CD4-positive, CD25-positive, alpha-beta regulatory T cell (primary cell): ENCODE measurements around the gene ITPKB. TPM values are rescaled to one million over a fixed set of nuclear protein-coding genes. Genes with fewer than 3 reads are reported as not detected.

Experiments
- ATAC-seq, 2 donors: fragments of 150-1000 bp; cut with Tn5 transposase; one replicate each; pipeline ENCODE4 v1.10.0; 2021; ENCODE audit warnings: low read depth in 2 of 2, moderate number of reproducible peaks in 2 of 2, moderate library complexity in 1 of 2
- DNase-seq, 3 donors: peaks; one replicate each; pipeline versions ENCODE4 v3.0.0 to v3.0.0-alpha.2; 2012 to 2022; ENCODE audit warnings: mixed read lengths in 1 of 3
- H3K27ac ChIP-seq: one replicate; pipeline ENCODE4 v1.7.0; 2013; ENCODE audit warnings: mild to moderate bottlenecking, low read length; ENCODE audit not compliant: insufficient read depth, poor library complexity, severe bottlenecking
- H3K27me3 ChIP-seq: one replicate; pipeline ENCODE4 v1.7.0; 2013; ENCODE audit warnings: low read length; ENCODE audit not compliant: control insufficient read depth, insufficient read depth
- H3K36me3 ChIP-seq: one replicate; pipeline ENCODE4 v1.7.0; 2013; ENCODE audit warnings: mild to moderate bottlenecking, low read length, moderate library complexity; ENCODE audit not compliant: control insufficient read depth, insufficient read depth
- H3K4me1 ChIP-seq: 2 replicates; pipeline ENCODE4 v1.7.0; 2013; ENCODE audit warnings: mild to moderate bottlenecking, low read length; ENCODE audit not compliant: insufficient read depth, control insufficient read depth, poor library complexity, severe bottlenecking
- H3K4me3 ChIP-seq: one replicate; pipeline ENCODE4 v1.7.0; 2013; ENCODE audit warnings: low read depth, mild to moderate bottlenecking, low read length, moderate library complexity
- H3K9me3 ChIP-seq, 2 experiments: 1 replicate in 1 of 2; 2 replicates in 1 of 2; pipeline ENCODE4 v1.7.0; 2013; ENCODE audit warnings: low read length in 2 of 2, mild to moderate bottlenecking in 1 of 2, moderate library complexity in 1 of 2; ENCODE audit not compliant: control insufficient read depth in 2 of 2
- H3K27ac Mint-ChIP-seq, 3 donors: one replicate each; pipeline ENCODE4 v1.8.0; 2020 to 2022; ENCODE audit warnings: mild to moderate bottlenecking in 3 of 3, mixed read lengths in 3 of 3, moderate library complexity in 2 of 3
- H3K27me3 Mint-ChIP-seq: one replicate; pipeline ENCODE4 v1.8.0; 2022; ENCODE audit warnings: mild to moderate bottlenecking, mixed read lengths
- H3K36me3 Mint-ChIP-seq: one replicate; pipeline ENCODE4 v1.8.0; 2020; ENCODE audit warnings: mixed read lengths
- H3K4me1 Mint-ChIP-seq, 4 donors: one replicate each; pipeline ENCODE4 v1.8.0; 2020 to 2022; ENCODE audit warnings: mixed read lengths in 4 of 4, mild to moderate bottlenecking in 1 of 4
- H3K4me3 Mint-ChIP-seq, 4 donors: one replicate each; pipeline ENCODE4 v1.8.0; 2020 to 2022; ENCODE audit warnings: mild to moderate bottlenecking in 4 of 4, mixed read lengths in 4 of 4, moderate library complexity in 3 of 4
- H3K9me3 Mint-ChIP-seq, 7 donors: one replicate each; pipeline ENCODE4 v1.8.0; 2020 to 2022; ENCODE audit warnings: mixed read lengths in 7 of 7, mild to moderate bottlenecking in 3 of 7, moderate library complexity in 2 of 7
- polyA plus RNA-seq, 4 donors: library from polyadenylated mRNA; unstranded; fragments of 300-500 nt; fragmentation: Illumina TruSeq; gene quantifications; one replicate each; pipeline ENCODE4 v1.2.3, GENCODE V29; 2021
- total RNA-seq: library from RNA; stranded (reverse); gene quantifications from one replicate; pipeline ENCODE4 v1.2.3, GENCODE V29; 2022

ITPKB gene
- total and polyA plus RNA-seq, 5 donors from 2014 or later = 38.5 to 216 (median 48.0) TPM

- ATAC-seq (no peak), DNase-seq (no peak)
- Histone ChIP-seq H3K4me1 (peaks cover 74% of the 10 kb centered on the region), H3K27me3 (no peaks in the 10 kb centered on the region), H3K9me3 (no peaks in the 10 kb centered on the region), H3K36me3 (peaks cover 29% of the 10 kb centered on the region), H3K4me3 (peak overlapping the region; percentile 76), H3K27ac (peak overlapping the region; percentile 73)
- Mint-ChIP-seq H3K27ac (peak overlapping the region; percentile 97 to 99 (median 98)), H3K27me3 (peaks cover 7% of the 10 kb centered on the region), H3K4me1 (peaks cover 50 to 94% (median 78%) of the 10 kb centered on the region in 4 donors), H3K36me3 (peaks cover 34% of the 10 kb centered on the region), H3K4me3 (peak overlapping the region in 3 of 4 donors; percentile 81 to 85 (median 85)), H3K9me3 (peaks cover 0 to 5% (median 0%) of the 10 kb centered on the region in 7 donors)
Measured at GRCh38 chr1:226710501-226710900, 28.6 kb downstream of the ITPKB start.

- H3K4me3 Mint-ChIP-seq = peak overlapping the region; percentile 73 to 85 (median 83)
- peak overlapping the region; percentile 73 for H3K27ac ChIP-seq
- H3K4me3 ChIP-seq = peak overlapping the region; percentile 26
- H3K27me3 Mint-ChIP-seq = peaks cover 7% of the 10 kb centered on the region
- peaks cover 47 to 94% (median 76%) of the 10 kb centered on the region in 4 donors for H3K4me1 Mint-ChIP-seq
- H3K36me3 Mint-ChIP-seq = peaks cover 32% of the 10 kb centered on the region
- peaks cover 68% of the 10 kb centered on the region for H3K4me1 ChIP-seq
- peaks cover 29% of the 10 kb centered on the region for H3K36me3 ChIP-seq
- H3K9me3 Mint-ChIP-seq = peaks cover 0 to 5% (median 0%) of the 10 kb centered on the region in 7 donors
- H3K27me3 ChIP-seq = no peaks in the 10 kb centered on the region
- no peaks in the 10 kb centered on the region for H3K9me3 ChIP-seq
- ATAC-seq (no peak), DNase-seq (no peak)
- peak overlapping the region; percentile 97 to 99 (median 98) for H3K27ac Mint-ChIP-seq
Measured at GRCh38 chr1:226709953-226710352, 29.1 kb downstream of the ITPKB start.

- no peak for DNase-seq
- peak overlapping the region; percentile 73 to 85 (median 83) for H3K4me3 Mint-ChIP-seq
- peaks cover 28% of the 10 kb centered on the region for H3K36me3 Mint-ChIP-seq
- H3K27me3 Mint-ChIP-seq = peaks cover 7% of the 10 kb centered on the region
- peaks cover 0 to 4% (median 0%) of the 10 kb centered on the region in 7 donors for H3K9me3 Mint-ChIP-seq
- Histone ChIP-seq H3K36me3 (peaks cover 28% of the 10 kb centered on the region), H3K27ac (peak overlapping the region; percentile 73), H3K4me1 (peaks cover 73% of the 10 kb centered on the region), H3K27me3 (no peaks in the 10 kb centered on the region), H3K9me3 (no peaks in the 10 kb centered on the region), H3K4me3 (peak overlapping the region; percentile 38)
- H3K27ac Mint-ChIP-seq = peak overlapping the region; percentile 97 to 99 (median 98)
- peaks cover 51 to 94% (median 77%) of the 10 kb centered on the region in 4 donors for H3K4me1 Mint-ChIP-seq
- ATAC-seq = no peak
Measured at GRCh38 chr1:226708967-226709396, 30.1 kb downstream of the ITPKB start.

- Histone ChIP-seq H3K27me3 (no peaks in the 10 kb centered on the region), H3K4me3 (peak overlapping the region; percentile 38), H3K27ac (peak overlapping the region; percentile 73), H3K9me3 (no peaks in the 10 kb centered on the region), H3K4me1 (peaks cover 75% of the 10 kb centered on the region), H3K36me3 (peaks cover 28% of the 10 kb centered on the region)
- ATAC-seq = peak; percentile 72 to 73
- H3K4me3 Mint-ChIP-seq = peak overlapping the region; percentile 24 to 85 (median 74)
- peaks cover 0 to 2% (median 0%) of the 10 kb centered on the region in 7 donors for H3K9me3 Mint-ChIP-seq
- peaks cover 7% of the 10 kb centered on the region for H3K27me3 Mint-ChIP-seq
- peak overlapping the region; percentile 97 to 99 (median 98) for H3K27ac Mint-ChIP-seq
- DNase-seq = peak in 1 of 3 donors; percentile 49
- H3K36me3 Mint-ChIP-seq = peaks cover 22% of the 10 kb centered on the region
- peaks cover 51 to 93% (median 75%) of the 10 kb centered on the region in 4 donors for H3K4me1 Mint-ChIP-seq
Measured at GRCh38 chr1:226708342-226708780, 30.7 kb downstream of the ITPKB start.

GRCh38 chr1:226706684-226707083 lies 32.4 kb downstream of the ITPKB start:
- no peak overlapping the region for H3K4me3 ChIP-seq
- H3K36me3 ChIP-seq = peaks cover 28% of the 10 kb centered on the region
- Mint-ChIP-seq H3K4me1 (peaks cover 46 to 91% (median 70%) of the 10 kb centered on the region in 4 donors), H3K36me3 (peaks cover 22% of the 10 kb centered on the region), H3K27ac (peak overlapping the region in 2 of 3 donors; percentile 46 to 77), H3K9me3 (peaks cover 0 to 2% (median 0%) of the 10 kb centered on the region in 7 donors), H3K27me3 (peaks cover 7% of the 10 kb centered on the region), H3K4me3 (peak overlapping the region in 1 of 4 donors; percentile 92)
- H3K9me3 ChIP-seq = no peaks in the 10 kb centered on the region
- no peak for DNase-seq
- H3K27ac ChIP-seq = no peak overlapping the region
- no peaks in the 10 kb centered on the region for H3K27me3 ChIP-seq
- ATAC-seq = no peak
- peaks cover 72% of the 10 kb centered on the region for H3K4me1 ChIP-seq

GRCh38 chr1:226704169-226704937 lies 34.7 kb downstream of the ITPKB start:
- Mint-ChIP-seq H3K9me3 (no peaks in the 10 kb centered on the region), H3K4me1 (peaks cover 42 to 88% (median 66%) of the 10 kb centered on the region in 4 donors), H3K36me3 (peaks cover 18% of the 10 kb centered on the region), H3K27ac (peak overlapping the region; percentile 75 to 97 (median 93)), H3K27me3 (no peaks in the 10 kb centered on the region), H3K4me3 (peak overlapping the region; percentile 78 to 92 (median 87))
- Histone ChIP-seq H3K4me3 (peak overlapping the region; percentile 73), H3K9me3 (no peaks in the 10 kb centered on the region), H3K27ac (peak overlapping the region; percentile 94), H3K36me3 (peaks cover 32% of the 10 kb centered on the region), H3K27me3 (no peaks in the 10 kb centered on the region), H3K4me1 (peaks cover 69% of the 10 kb centered on the region)
- ATAC-seq = no peak
- DNase-seq = no peak

- Histone ChIP-seq H3K4me3 (peak overlapping the region; percentile 86), H3K36me3 (peaks cover 41% of the 10 kb centered on the region), H3K9me3 (no peaks in the 10 kb centered on the region), H3K27me3 (no peaks in the 10 kb centered on the region), H3K4me1 (peaks cover 69% of the 10 kb centered on the region), H3K27ac (peak overlapping the region; percentile 94)
- H3K27ac Mint-ChIP-seq = peak overlapping the region; percentile 85 to 97 (median 93)
- H3K36me3 Mint-ChIP-seq = peaks cover 15% of the 10 kb centered on the region
- peak overlapping the region; percentile 78 to 92 (median 87) for H3K4me3 Mint-ChIP-seq
- no peaks in the 10 kb centered on the region for H3K27me3 Mint-ChIP-seq
- DNase-seq = peak; percentile 78 to 86 (median 85)
- no peaks in the 10 kb centered on the region for H3K9me3 Mint-ChIP-seq
- peak; percentile 88 to 89 for ATAC-seq
- peaks cover 46 to 88% (median 66%) of the 10 kb centered on the region in 4 donors for H3K4me1 Mint-ChIP-seq
Measured at GRCh38 chr1:226702957-226703831, 35.9 kb downstream of the ITPKB start.
